HG03342 (cell line): ENCODE results near the gene SMIM43.

ENCODE experiments used
- ATAC-seq: cut with Tn5 transposase; IDR thresholded peaks from one replicate; pipeline ENCODE4 v1.9.1; 2021; ENCODE audit warnings: mild to moderate bottlenecking, moderate library complexity; ENCODE audit not compliant: unreplicated experiment

SMIM43 gene

GRCh38 chr4:121764702-121765367 lies at the start of gene SMIM43:
Gene SMIM43 (minus strand): TSS chr4:121765164. CDS start chr4:121765105, 59 bp downstream.
- no peak for ATAC-seq

- ATAC-seq, result no peak
Measured at GRCh38 chr4:121814756-121815155, 49.8 kb upstream of the SMIM43 start.

- ATAC-seq, result no peak
Measured at GRCh38 chr4:121811122-121811521, 46.2 kb upstream of the SMIM43 start.

- ATAC-seq, result no peak
Measured at GRCh38 chr4:121806411-121806810, 41.4 kb upstream of the SMIM43 start.

- no peak for ATAC-seq
Measured at GRCh38 chr4:121801715-121802075, 36.7 kb upstream of the SMIM43 start.

- ATAC-seq, result peak; percentile 72
Measured at GRCh38 chr4:121800961-121801714, 36.2 kb upstream of the SMIM43 start, which contains the start of gene EXOSC9. Gene EXOSC9 (plus strand): TSS chr4:121801323. CDS start chr4:121801425, 102 bp downstream.

- peak; percentile 21 for ATAC-seq
Measured at GRCh38 chr4:121800638-121800960, 35.6 kb upstream of the SMIM43 start.

GRCh38 chr4:121799867-121800501 lies 35.0 kb upstream of the SMIM43 start:
- no peak for ATAC-seq

- no peak for ATAC-seq
Measured at GRCh38 chr4:121799208-121799823, 34.4 kb upstream of the SMIM43 start.

- ATAC-seq, result no peak
Measured at GRCh38 chr4:121796283-121796682, 31.3 kb upstream of the SMIM43 start.

GRCh38 chr4:121794505-121795188 lies 29.7 kb upstream of the SMIM43 start:
- ATAC-seq, result no peak

GRCh38 chr4:121792966-121793365 lies 28.0 kb upstream of the SMIM43 start:
- no peak for ATAC-seq

GRCh38 chr4:121791481-121791880 lies 26.5 kb upstream of the SMIM43 start:
- ATAC-seq, result no peak

- no peak for ATAC-seq
Measured at GRCh38 chr4:121790976-121791375, 26.0 kb upstream of the SMIM43 start.

- no peak for ATAC-seq
Measured at GRCh38 chr4:121789960-121790829, 25.2 kb upstream of the SMIM43 start.

GRCh38 chr4:121789455-121789854 lies 24.5 kb upstream of the SMIM43 start:
- no peak for ATAC-seq

GRCh38 chr4:121788896-121789295 lies 23.9 kb upstream of the SMIM43 start:
- ATAC-seq, result peak; percentile 94

- ATAC-seq, result no peak
Measured at GRCh38 chr4:121786221-121786620, 21.3 kb upstream of the SMIM43 start.

- no peak for ATAC-seq
Measured at GRCh38 chr4:121785479-121785878, 20.5 kb upstream of the SMIM43 start.

GRCh38 chr4:121784975-121785374 lies 20.0 kb upstream of the SMIM43 start:
- ATAC-seq, result no peak
